T-helper 22 cell (primary cell): ENCODE data around the gene NDRG4.
A peak's percentile ranks its signal among the peaks of the same experiment; 100 is the strongest.

Experiments used
- DNase-seq: peaks from one replicate; pipeline ENCODE4 v3.0.0-alpha.2; 2020; ENCODE audit warnings: low read depth

NDRG4 gene

GRCh38 chr16:58499615-58500351 lies at the start of gene NDRG4:
Gene NDRG4 (plus strand): TSS chr16:58500143. CDS start chr16:58500249, 106 bp downstream.
- DNase-seq = peak; percentile 28

GRCh38 chr16:58450590-58450989 lies 49.4 kb upstream of the NDRG4 start:
- no peak for DNase-seq

GRCh38 chr16:58451265-58451689 lies 48.7 kb upstream of the NDRG4 start:
- no peak for DNase-seq

GRCh38 chr16:58451945-58452401 lies 48.0 kb upstream of the NDRG4 start:
- DNase-seq = no peak

GRCh38 chr16:58452640-58453039 lies 47.3 kb upstream of the NDRG4 start:
- no peak for DNase-seq

GRCh38 chr16:58454178-58454577 lies 45.8 kb upstream of the NDRG4 start:
- no peak for DNase-seq

- DNase-seq = no peak
Observed at GRCh38 chr16:58454856-58455255, 45.1 kb upstream of the NDRG4 start.

GRCh38 chr16:58455750-58456149 lies 44.2 kb upstream of the NDRG4 start:
- no peak for DNase-seq

GRCh38 chr16:58456193-58456592 lies 43.8 kb upstream of the NDRG4 start:
- DNase-seq = no peak

- DNase-seq = no peak
Observed at GRCh38 chr16:58458606-58459343, 41.2 kb upstream of the NDRG4 start.

GRCh38 chr16:58459344-58460218 lies 40.4 kb upstream of the NDRG4 start:
- DNase-seq = no peak

GRCh38 chr16:58460219-58460610 lies 39.7 kb upstream of the NDRG4 start:
- DNase-seq = no peak

GRCh38 chr16:58461056-58461455 lies 38.9 kb upstream of the NDRG4 start:
- no peak for DNase-seq

- no peak for DNase-seq
Observed at GRCh38 chr16:58461640-58462039, 38.3 kb upstream of the NDRG4 start.

- DNase-seq = no peak
Observed at GRCh38 chr16:58462089-58462488, 37.9 kb upstream of the NDRG4 start.

GRCh38 chr16:58462499-58462996 lies 37.4 kb upstream of the NDRG4 start:
- no peak for DNase-seq

GRCh38 chr16:58462997-58463941 lies 36.7 kb upstream of the NDRG4 start:
- no peak for DNase-seq

- DNase-seq = no peak
Observed at GRCh38 chr16:58464047-58464915, 35.7 kb upstream of the NDRG4 start.

- no peak for DNase-seq
Observed at GRCh38 chr16:58464916-58465731, 34.8 kb upstream of the NDRG4 start.
